ENCODE measurements around the gene HNF1B. TPM values are rescaled to one million over a fixed set of nuclear protein-coding genes. Genes with fewer than 3 reads are reported as not detected.

Gene HNF1B
- total RNA-seq, 3 donors from 2014 or later (not counting 1 experiment from before 2014, with no cell fraction given): not detected

DNA sequence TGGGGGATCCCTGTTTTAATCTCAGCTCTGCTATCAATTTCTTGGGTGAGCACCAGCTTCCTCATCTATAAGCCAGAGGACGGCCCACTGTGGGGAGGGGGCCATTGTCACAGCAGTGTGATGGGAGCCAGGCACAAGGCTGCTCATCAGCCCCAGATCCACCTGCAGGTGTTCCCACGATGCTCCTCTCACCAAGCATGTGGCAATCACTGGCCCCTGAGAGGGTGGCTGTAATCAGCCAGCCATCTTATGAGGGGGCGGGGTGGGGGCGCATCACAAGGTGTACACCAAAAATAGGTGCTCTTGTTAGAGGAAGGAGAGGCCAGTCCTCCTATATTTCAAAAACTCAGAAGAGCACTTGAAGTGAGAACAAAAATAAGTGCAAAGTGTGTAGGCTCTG is 31.2 kb downstream of the HNF1B start:
- DNase-seq (no peak), ATAC-seq (no peak)
- H3K9me3 ChIP-seq (ENCODE audit: control insufficient read depth, insufficient read depth, low read length): no peaks in the 10 kb centered on the region
- H3K36me3 ChIP-seq (ENCODE audit: control insufficient read depth, insufficient read depth, low read length): no peaks in the 10 kb centered on the region
- H3K4me3 ChIP-seq (ENCODE audit: low read length): no peak overlapping the region
- H3K9me3 Mint-ChIP-seq: no peaks in the 10 kb centered on the region
- H3K4me1 Mint-ChIP-seq: no peaks in the 10 kb centered on the region
- H3K27me3 Mint-ChIP-seq (ENCODE audit: low read depth in 2 of 2): peaks cover 27 to 37% of the 10 kb centered on the region in 2 donors
- no peak for TF ChIP-seq CTCF (IDR thresholded peaks at IDR 0.05)
- no peaks in the 10 kb centered on the region for H3K4me1 ChIP-seq (ENCODE audit: control insufficient read depth, insufficient read depth, low read length)
- H3K27ac Mint-ChIP-seq: no peak overlapping the region
- no peak overlapping the region for H3K27ac ChIP-seq (ENCODE audit: low read length)
- no peak overlapping the region for H3K4me3 Mint-ChIP-seq
- no peaks in the 10 kb centered on the region for H3K36me3 Mint-ChIP-seq
- no peaks in the 10 kb centered on the region for H3K27me3 ChIP-seq (ENCODE audit: control insufficient read depth, insufficient read depth, low read length)
- intact Hi-C loops (cut with micrococcal nuclease): no loop called here
- WGBS (ENCODE audit: insufficient coverage): 81% methylated on average over 4 of the region's 4 CpGs

- Mint-ChIP-seq H3K4me1 (no peaks in the 10 kb centered on the region), H3K9me3 (no peaks in the 10 kb centered on the region), H3K27ac (no peak overlapping the region), H3K36me3 (no peaks in the 10 kb centered on the region), H3K27me3 (ENCODE audit: low read depth in 2 of 2) (peaks cover 29 to 40% of the 10 kb centered on the region in 2 donors), H3K4me3 (no peak overlapping the region)
- H3K27me3 ChIP-seq (ENCODE audit: control insufficient read depth, insufficient read depth, low read length): no peaks in the 10 kb centered on the region
- no peaks in the 10 kb centered on the region for H3K4me1 ChIP-seq (ENCODE audit: control insufficient read depth, insufficient read depth, low read length)
- H3K36me3 ChIP-seq (ENCODE audit: control insufficient read depth, insufficient read depth, low read length): no peaks in the 10 kb centered on the region
- H3K9me3 ChIP-seq (ENCODE audit: control insufficient read depth, insufficient read depth, low read length): no peaks in the 10 kb centered on the region
- no peak for TF ChIP-seq CTCF (IDR thresholded peaks at IDR 0.05)
- H3K27ac ChIP-seq (ENCODE audit: low read length): no peak overlapping the region
- 86% methylated on average over 6 of the region's 6 CpGs for WGBS (ENCODE audit: insufficient coverage)
- DNase-seq (no peak), ATAC-seq (no peak)
- H3K4me3 ChIP-seq (ENCODE audit: low read length): no peak overlapping the region
- intact Hi-C loops (cut with micrococcal nuclease): no loop called here
These were observed 31.8 kb downstream of the HNF1B start for GRCh38 chr17:37713028-37713431.

GRCh38 chr17:37711113-37711512 is 33.7 kb downstream of the HNF1B start:
- Histone ChIP-seq H3K4me3 (ENCODE audit: low read length) (no peak overlapping the region), H3K27me3 (ENCODE audit: control insufficient read depth, insufficient read depth, low read length) (no peaks in the 10 kb centered on the region), H3K4me1 (ENCODE audit: control insufficient read depth, insufficient read depth, low read length) (no peaks in the 10 kb centered on the region), H3K9me3 (ENCODE audit: control insufficient read depth, insufficient read depth, low read length) (no peaks in the 10 kb centered on the region), H3K36me3 (ENCODE audit: control insufficient read depth, insufficient read depth, low read length) (no peaks in the 10 kb centered on the region), H3K27ac (ENCODE audit: low read length) (no peak overlapping the region)
- Mint-ChIP-seq H3K27ac (no peak overlapping the region), H3K9me3 (no peaks in the 10 kb centered on the region), H3K4me1 (no peaks in the 10 kb centered on the region), H3K36me3 (no peaks in the 10 kb centered on the region), H3K27me3 (ENCODE audit: low read depth in 2 of 2) (peaks cover 35 to 41% of the 10 kb centered on the region in 2 donors), H3K4me3 (no peak overlapping the region)
- TF ChIP-seq CTCF (IDR thresholded peaks at IDR 0.05): no peak
- WGBS (ENCODE audit: insufficient coverage): 95% methylated on average over 6 of the region's 6 CpGs
- DNase-seq: no peak
- no peak for ATAC-seq
- intact Hi-C loops (cut with micrococcal nuclease): no loop called here

- intact Hi-C loops (cut with micrococcal nuclease): no loop called here
- no peak for TF ChIP-seq CTCF (IDR thresholded peaks at IDR 0.05)
- no peak overlapping the region for H3K27ac Mint-ChIP-seq
- H3K4me3 Mint-ChIP-seq: no peak overlapping the region
- no peaks in the 10 kb centered on the region for H3K9me3 Mint-ChIP-seq
- Histone ChIP-seq H3K9me3 (ENCODE audit: control insufficient read depth, insufficient read depth, low read length) (no peaks in the 10 kb centered on the region), H3K36me3 (ENCODE audit: control insufficient read depth, insufficient read depth, low read length) (no peaks in the 10 kb centered on the region), H3K4me3 (ENCODE audit: low read length) (no peak overlapping the region), H3K4me1 (ENCODE audit: control insufficient read depth, insufficient read depth, low read length) (no peaks in the 10 kb centered on the region), H3K27me3 (ENCODE audit: control insufficient read depth, insufficient read depth, low read length) (peaks cover 1% of the 10 kb centered on the region), H3K27ac (ENCODE audit: low read length) (no peak overlapping the region)
- H3K27me3 Mint-ChIP-seq (ENCODE audit: low read depth in 2 of 2): peaks cover 37 to 46% of the 10 kb centered on the region in 2 donors
- WGBS (ENCODE audit: insufficient coverage): 83% methylated on average over 7 of the region's 9 CpGs
- H3K36me3 Mint-ChIP-seq: no peaks in the 10 kb centered on the region
- no peaks in the 10 kb centered on the region for H3K4me1 Mint-ChIP-seq
- DNase-seq (no peak), ATAC-seq (no peak)
These were observed 34.4 kb downstream of the HNF1B start for GRCh38 chr17:37710344-37710886.

All from natural killer cell (primary cell).